ENCODE data around the gene RCSD1. TPM values are rescaled to one million over a fixed set of nuclear protein-coding genes. Genes with fewer than 3 reads are reported as not detected.
"Not testable (repeated sequence)": the region's sequence is repeated elsewhere in the genome, so short reads cannot be mapped to it uniquely, and the experiment has no call there.

RCSD1 gene
- total and polyA plus RNA-seq, 5 experiments from 2014 or later, result 121 to 156 (median 132) TPM

DNA sequence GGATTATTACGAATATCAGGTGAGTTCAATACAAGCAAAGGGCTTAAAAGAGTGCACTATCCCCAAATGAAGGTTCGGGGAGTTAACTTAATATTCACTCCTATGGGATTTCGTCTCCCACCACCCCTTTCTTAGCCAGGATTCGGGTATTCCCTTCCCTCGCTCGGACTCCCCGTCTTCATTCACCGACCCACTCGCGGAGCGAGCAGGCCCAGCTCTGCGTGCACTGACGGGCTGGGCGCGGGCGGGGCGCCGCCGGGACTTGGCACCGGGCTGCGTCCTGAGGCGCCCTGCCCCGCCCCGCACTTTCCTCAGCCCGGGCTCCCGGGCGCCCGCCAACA lies 84.0 kb downstream of the RCSD1 start:
- POLR2A ChIA-PET, result interaction anchor here (0.6 to 2.3 kb wide), 7 partner anchors 10 to 228 kb away, joined by 3 to 9 read pairs (median 5); no protein-coding TSS in a partner anchor
- H3K27me3 Mint-ChIP-seq, result peaks cover 0 to 9% (median 0%) of the 10 kb centered on the region in 5 donors
- DNase-seq (peak in 3 of 10 donors; percentile 62 to 79 (median 73)), ATAC-seq (peak; percentile 66 to 68)
- H3K27ac Mint-ChIP-seq, result peak overlapping the region in 7 of 10 donors; percentile 42 to 100 (median 80)
- peak overlapping the region; percentile 82 to 99 (median 94) for H3K4me3 Mint-ChIP-seq
- H3K9me3 Mint-ChIP-seq, result peaks cover 0 to 7% (median 0%) of the 10 kb centered on the region in 9 donors
- H3K36me3 Mint-ChIP-seq, result peaks cover 0 to 3% (median 3%) of the 10 kb centered on the region in 3 donors
- peaks cover 21 to 38% (median 35%) of the 10 kb centered on the region in 4 donors for H3K4me1 Mint-ChIP-seq

DNA sequence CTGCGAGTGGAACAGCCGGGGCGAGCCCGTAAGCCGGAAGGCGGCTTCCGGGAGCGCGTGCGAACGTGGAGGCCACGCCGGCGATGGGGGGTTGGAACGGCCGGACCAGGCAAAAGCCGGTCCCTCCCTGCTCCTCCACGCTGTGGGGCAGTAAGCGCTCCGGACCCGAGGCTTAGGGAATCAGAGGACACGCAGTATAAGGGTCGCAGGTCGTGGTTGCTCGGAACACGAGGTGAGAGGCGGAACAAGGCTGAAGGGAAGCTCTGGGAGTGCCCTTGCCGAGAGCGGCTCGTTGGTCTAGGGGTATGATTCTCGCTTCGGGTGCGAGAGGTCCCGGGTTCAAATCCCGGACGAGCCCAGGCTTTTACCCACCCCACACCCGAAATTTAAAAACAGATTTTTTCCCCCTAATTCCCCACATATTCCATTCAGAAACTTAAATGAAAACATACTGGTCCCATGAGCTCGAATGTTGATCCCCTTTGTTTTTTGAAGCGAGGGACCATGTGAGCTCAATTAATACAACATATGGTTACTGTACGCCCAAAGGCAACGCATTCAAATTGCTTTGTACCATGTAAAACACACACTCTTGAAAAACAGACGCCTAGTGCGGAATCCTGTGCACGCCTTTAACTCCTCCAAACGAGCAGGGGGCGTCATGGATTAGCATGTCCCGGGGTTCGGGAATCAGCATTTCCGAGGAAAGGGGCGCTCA lies 84.6 kb downstream of the RCSD1 start:
- ATAC-seq (peak; percentile 51 to 58), DNase-seq (peak; percentile 72 to 98 (median 87))
- H3K27ac Mint-ChIP-seq, result peak overlapping the region; percentile 80 to 100 (median 92)
- peaks cover 0 to 7% (median 0%) of the 10 kb centered on the region in 9 donors for H3K9me3 Mint-ChIP-seq
- H3K4me1 Mint-ChIP-seq, result peaks cover 24 to 39% (median 36%) of the 10 kb centered on the region in 4 donors
- peaks cover 0 to 9% (median 0%) of the 10 kb centered on the region in 5 donors for H3K27me3 Mint-ChIP-seq
- peak overlapping the region; percentile 82 to 99 (median 94) for H3K4me3 Mint-ChIP-seq
- POLR2A ChIA-PET, result interaction anchor here (0.8 to 2.3 kb wide), 13 partner anchors 9 to 495 kb away, joined by 3 to 13 read pairs (median 4); partner anchors contain the start of genes DCAF6, MPC2 and RCSD1
- peaks cover 0 to 3% (median 3%) of the 10 kb centered on the region in 3 donors for H3K36me3 Mint-ChIP-seq

DNA sequence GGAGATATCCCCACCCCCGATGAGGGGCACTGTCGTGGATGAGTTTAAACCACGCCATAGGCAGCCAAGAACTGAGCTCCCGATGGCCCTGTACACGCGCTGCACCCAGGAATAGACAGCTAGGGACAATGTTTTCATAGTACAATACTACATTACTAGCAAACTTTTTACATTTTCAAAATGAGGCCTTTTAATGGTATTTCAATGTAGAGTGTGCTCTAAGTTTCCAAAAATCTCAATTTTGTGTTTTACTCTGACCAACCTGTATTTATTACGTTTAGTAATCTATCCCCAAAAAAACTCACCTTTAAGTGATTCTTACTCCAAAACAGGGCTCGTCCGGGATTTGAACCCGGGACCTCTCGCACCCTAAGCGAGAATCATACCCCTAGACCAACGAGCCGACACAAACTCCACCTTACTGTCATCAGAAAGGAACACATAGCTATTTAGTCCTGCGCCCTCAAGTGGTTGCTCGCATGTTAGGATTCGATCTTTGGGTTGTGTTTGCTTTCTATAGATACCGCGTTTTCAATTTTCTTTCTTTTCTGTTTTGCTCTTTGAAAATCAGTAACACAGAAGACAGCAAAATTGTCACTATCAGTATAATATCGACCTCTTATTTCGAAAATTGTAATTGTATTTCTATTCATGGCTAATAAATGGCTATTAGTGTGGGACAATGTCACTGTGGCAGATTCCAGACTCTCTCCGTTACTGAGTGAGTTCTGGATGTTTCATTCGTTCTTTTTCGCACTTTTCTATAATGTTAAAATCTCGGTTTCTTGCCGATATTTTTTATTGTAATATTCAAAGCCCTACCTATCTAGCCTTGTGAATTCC lies 85.3 kb downstream of the RCSD1 start:
- H3K36me3 Mint-ChIP-seq, result peaks cover 0 to 3% (median 3%) of the 10 kb centered on the region in 3 donors
- H3K4me1 Mint-ChIP-seq, result peaks cover 24 to 39% (median 38%) of the 10 kb centered on the region in 4 donors
- DNase-seq (peak; percentile 58 to 95 (median 88)), ATAC-seq (peak; percentile 56 to 60)
- peaks cover 0 to 7% (median 0%) of the 10 kb centered on the region in 9 donors for H3K9me3 Mint-ChIP-seq
- peak overlapping the region; percentile 80 to 100 (median 92) for H3K27ac Mint-ChIP-seq
- H3K4me3 Mint-ChIP-seq, result peak overlapping the region; percentile 82 to 99 (median 94)
- peaks cover 0 to 9% (median 0%) of the 10 kb centered on the region in 5 donors for H3K27me3 Mint-ChIP-seq
- POLR2A ChIA-PET, result interaction anchor here (0.8 to 2.3 kb wide), 13 partner anchors 9 to 495 kb away, joined by 3 to 13 read pairs (median 4); partner anchors contain the start of genes DCAF6, MPC2 and RCSD1

DNA sequence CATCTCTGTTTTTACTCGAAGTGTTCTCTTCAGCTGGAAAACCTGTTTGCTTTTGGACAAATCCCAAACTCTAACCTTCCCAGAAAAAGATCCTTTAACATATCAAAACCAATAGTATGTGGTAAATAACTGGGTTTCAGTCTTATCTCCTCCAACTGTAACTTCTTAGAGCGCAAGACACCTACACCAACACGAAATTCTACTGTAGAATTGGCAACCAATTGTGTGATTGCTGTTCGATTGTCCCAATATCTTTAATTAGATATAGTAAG lies 85.9 kb downstream of the RCSD1 start:
- DNase-seq (peak in 2 of 10 donors; percentile 11 to 17), ATAC-seq (no peak)
- POLR2A ChIA-PET, result interaction anchor here (0.6 to 2.3 kb wide), 8 partner anchors 61 to 496 kb away, joined by 3 to 13 read pairs (median 6); partner anchors contain the start of gene RCSD1
- peaks cover 25 to 44% (median 41%) of the 10 kb centered on the region in 4 donors for H3K4me1 Mint-ChIP-seq
- peaks cover 0 to 9% (median 0%) of the 10 kb centered on the region in 5 donors for H3K27me3 Mint-ChIP-seq
- H3K9me3 Mint-ChIP-seq, result peaks cover 0 to 7% (median 0%) of the 10 kb centered on the region in 9 donors
- H3K36me3 Mint-ChIP-seq, result peaks cover 0 to 3% (median 3%) of the 10 kb centered on the region in 3 donors
- peak overlapping the region; percentile 25 to 100 (median 92) for H3K27ac Mint-ChIP-seq
- peak overlapping the region; percentile 82 to 99 (median 94) for H3K4me3 Mint-ChIP-seq

DNA sequence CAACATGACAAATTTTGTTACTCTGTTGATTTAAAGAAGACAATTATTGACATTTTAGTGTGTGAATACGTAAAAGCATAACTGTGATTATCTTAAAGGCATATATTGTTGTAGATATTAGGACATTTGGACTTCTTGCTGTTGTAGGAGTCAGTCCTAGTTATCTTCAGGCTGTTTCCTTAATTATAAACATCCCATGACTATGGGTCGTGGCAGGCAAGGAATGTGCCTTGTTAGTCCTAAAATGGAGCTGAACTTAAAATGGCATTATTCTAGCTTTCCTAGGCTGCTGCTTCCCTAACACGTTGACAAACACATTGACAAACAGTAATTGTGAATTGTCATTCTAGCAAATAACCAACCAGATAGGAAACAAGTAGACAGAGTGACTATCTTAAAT lies 87.3 kb downstream of the RCSD1 start:
- Mint-ChIP-seq H3K9me3 (peaks cover 0 to 7% (median 0%) of the 10 kb centered on the region in 9 donors), H3K4me3 (peak overlapping the region; percentile 31 to 97 (median 92)), H3K4me1 (peaks cover 32 to 52% (median 50%) of the 10 kb centered on the region in 4 donors), H3K36me3 (peaks cover 0 to 3% (median 3%) of the 10 kb centered on the region in 3 donors), H3K27ac (peak overlapping the region in 1 of 10 donors; percentile 47), H3K27me3 (peaks cover 0 to 9% (median 0%) of the 10 kb centered on the region in 5 donors)
- POLR2A ChIA-PET, result interaction anchor here (0.7 kb wide), 1 partner anchor 625 kb away, joined by 3 read pairs; no protein-coding TSS in a partner anchor
- ATAC-seq (no peak), DNase-seq (no peak)

DNA sequence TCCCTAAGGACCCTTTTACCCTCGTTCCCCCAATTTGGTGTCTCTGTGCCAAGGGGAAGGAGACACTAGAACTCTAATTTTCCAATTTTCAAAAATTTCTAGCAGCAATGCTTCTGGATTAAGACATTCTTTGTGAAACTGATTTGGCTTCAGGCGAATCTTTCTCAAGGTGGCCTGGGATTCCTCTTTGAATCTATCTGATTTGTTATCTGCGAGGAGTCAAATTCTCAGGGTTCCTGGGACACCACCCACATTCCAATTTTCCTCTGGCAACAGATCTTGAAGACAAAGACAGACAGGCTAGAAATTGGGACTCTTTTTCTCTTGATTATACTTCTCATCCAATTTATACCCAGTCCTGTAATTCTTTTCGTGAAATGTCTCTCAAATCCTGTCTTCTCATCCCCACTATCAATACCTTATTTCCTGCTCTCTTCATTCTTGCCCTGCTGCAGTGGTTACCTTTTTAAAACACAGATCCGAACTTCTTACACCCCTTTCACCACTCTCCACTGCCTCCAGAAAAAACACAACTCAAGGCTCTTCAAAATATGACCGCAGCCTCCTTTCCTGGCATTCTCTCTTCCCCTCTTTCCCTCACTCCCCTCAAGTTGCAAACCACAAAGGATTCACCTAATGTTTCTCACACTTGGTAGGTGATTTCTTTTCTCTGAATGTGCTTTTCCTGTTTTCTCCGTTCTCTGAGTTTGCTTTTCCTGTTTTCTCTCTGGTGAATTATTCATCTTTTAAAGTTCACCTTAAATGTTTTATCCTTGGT lies 89.1 kb downstream of the RCSD1 start:
- POLR2A ChIA-PET, result no interaction called here
- Mint-ChIP-seq H3K4me1 (peaks cover 31 to 62% (median 48%) of the 10 kb centered on the region in 4 donors), H3K27me3 (peaks cover 0 to 6% (median 0%) of the 10 kb centered on the region in 5 donors), H3K36me3 (peaks cover 0 to 3% (median 3%) of the 10 kb centered on the region in 3 donors), H3K27ac (peak overlapping the region in 5 of 10 donors; percentile 3 to 78 (median 38)), H3K4me3 (peak overlapping the region in 8 of 10 donors; percentile 4 to 63 (median 6)), H3K9me3 (peaks cover 0 to 7% (median 0%) of the 10 kb centered on the region in 9 donors)
- DNase-seq, result no peak
- ATAC-seq, result no peak

DNA sequence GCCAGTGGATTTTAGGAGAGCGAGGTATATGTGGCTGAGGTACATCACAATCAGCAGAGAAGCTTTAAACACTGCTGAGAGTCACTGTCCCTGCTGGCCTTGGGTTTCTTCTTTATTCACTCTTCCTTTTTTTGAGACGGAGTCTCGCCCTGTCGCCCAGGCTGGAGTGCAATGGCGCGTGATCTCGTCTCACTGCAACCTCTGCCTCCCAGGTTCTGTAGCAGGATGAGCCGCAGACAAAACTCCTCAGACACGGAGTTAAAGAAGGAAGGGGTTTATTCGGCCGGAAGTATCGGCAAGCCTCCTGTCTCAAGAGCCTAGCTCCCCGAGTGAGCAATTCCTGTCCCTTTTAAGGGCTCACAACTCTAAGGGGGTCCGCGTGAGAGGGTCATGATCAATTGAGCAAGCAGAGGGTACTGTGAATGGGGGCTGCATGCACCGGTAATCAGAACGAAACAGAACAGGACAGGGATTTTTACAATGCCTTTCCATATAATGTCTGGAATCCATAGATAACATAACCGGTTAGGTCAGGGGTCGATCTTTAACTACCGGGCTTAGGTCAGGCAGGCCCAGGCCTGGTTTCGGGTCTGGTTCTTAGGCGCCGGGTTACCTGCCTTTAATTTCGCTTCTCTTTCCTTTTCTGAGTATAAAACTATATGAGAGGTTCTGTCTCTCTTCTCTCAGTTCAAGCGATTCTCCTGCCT lies 89.8 kb downstream of the RCSD1 start:
- ATAC-seq, DNase-seq, POLR2A ChIA-PET, H3K36me3 Mint-ChIP-seq, H3K9me3 Mint-ChIP-seq, H3K27me3 Mint-ChIP-seq: not testable (repeated sequence)
- Mint-ChIP-seq H3K4me3 (peak overlapping the region in 7 of 10 donors; percentile 0 to 98 (median 12)), H3K4me1 (peaks cover 31 to 63% (median 44%) of the 10 kb centered on the region in 4 donors), H3K27ac (peak overlapping the region in 5 of 10 donors; percentile 23 to 82 (median 62))

DNA sequence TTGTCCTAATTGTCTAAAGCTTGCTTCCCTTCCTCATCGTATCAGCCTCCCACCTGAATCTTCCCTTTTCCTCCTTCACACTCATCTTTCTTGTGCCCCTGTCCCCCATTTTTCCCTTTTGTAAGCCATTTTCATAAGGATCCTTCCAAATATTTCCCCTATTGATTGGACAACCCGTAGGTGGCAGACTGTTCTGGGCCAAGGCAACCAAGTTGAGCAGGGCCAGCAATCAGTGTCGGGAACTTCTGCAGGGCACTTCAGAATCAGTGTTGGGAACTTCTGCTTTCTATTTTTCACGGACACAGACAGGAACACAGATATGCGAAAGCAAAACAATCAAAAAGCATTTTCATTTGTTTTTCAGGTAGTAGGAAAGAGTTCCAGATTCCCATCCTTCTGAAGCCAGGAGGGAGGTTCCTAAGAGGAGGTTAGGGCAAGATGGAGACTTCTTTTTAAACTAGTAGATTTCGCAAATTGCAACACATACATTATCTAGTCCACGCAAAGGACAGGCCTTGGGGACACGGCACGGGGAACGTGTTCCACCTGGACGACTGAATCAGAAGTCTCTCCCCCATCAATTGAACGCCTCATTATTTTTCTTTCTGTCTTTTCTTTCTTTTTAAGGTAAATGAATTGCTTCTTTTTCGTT lies 91.1 kb downstream of the RCSD1 start:
- Mint-ChIP-seq H3K9me3 (no peaks in the 10 kb centered on the region), H3K4me1 (peaks cover 22 to 57% (median 40%) of the 10 kb centered on the region in 4 donors), H3K4me3 (peak overlapping the region; percentile 90 to 98 (median 96)), H3K27me3 (peaks cover 0 to 9% (median 0%) of the 10 kb centered on the region in 5 donors), H3K27ac (peak overlapping the region; percentile 66 to 92 (median 82)), H3K36me3 (no peaks in the 10 kb centered on the region)
- DNase-seq (no peak), ATAC-seq (no peak)
- POLR2A ChIA-PET, result interaction anchor here (0.6 to 1.3 kb wide), 3 partner anchors 13 to 107 kb away, joined by 3 read pairs; no protein-coding TSS in a partner anchor

DNA sequence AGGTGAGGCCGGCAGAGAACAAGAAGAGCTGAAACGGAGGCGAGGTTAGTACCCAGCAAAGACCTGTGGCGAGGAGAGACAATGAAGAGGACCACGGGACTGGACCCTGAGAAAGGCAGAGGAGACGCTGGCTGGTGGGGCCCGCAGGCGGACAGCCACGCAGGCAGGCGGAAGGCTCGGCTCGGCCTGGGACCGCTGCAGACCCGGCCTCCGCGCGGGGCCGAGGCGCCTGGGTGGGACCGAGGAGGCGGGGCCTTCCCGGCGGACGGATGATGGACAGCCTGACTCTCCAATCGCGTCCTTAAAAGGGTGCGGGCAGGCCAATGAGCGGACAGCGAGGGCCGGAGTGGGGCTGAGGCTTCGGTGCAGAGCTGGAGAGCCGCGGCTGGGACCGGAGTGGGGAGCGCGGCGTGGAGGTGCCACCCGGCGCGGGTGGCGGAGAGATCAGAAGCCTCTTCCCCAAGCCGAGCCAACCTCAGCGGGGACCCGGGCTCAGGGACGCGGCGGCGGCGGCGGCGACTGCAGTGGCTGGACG lies 91.7 kb downstream of the RCSD1 start, which contains the start of gene MPZL1:
TSS of gene MPZL1 (plus strand) at position 366 of the 535 bp plus-strand sequence. CDS start 170 bp downstream, outside the sequence.
- H3K9me3 Mint-ChIP-seq, result no peaks in the 10 kb centered on the region
- DNase-seq (peak; percentile 80 to 96 (median 90)), ATAC-seq (peak; percentile 95 to 97)
- POLR2A ChIA-PET, result interaction anchor here (1.3 kb wide), 2 partner anchors 13 to 107 kb away, joined by 3 read pairs; no protein-coding TSS in a partner anchor
- peak within 1 kb of the TSS; percentile 81 to 93 (median 88) for H3K27ac Mint-ChIP-seq
- H3K4me1 Mint-ChIP-seq, result peaks cover 22 to 59% (median 41%) of the 10 kb centered on the region in 4 donors
- H3K4me3 Mint-ChIP-seq, result peak within 1 kb of the TSS; percentile 90 to 98 (median 96)
- H3K27me3 Mint-ChIP-seq, result peaks cover 0 to 9% (median 0%) of the 10 kb centered on the region in 5 donors
- no peaks in the 10 kb centered on the region for H3K36me3 Mint-ChIP-seq

Measured in naive thymus-derived CD8-positive, alpha-beta T cell (primary cell).